Activated CD8-positive, alpha-beta T cell treated with anti-CD3 and anti-CD28 coated beads, Interleukin-2, amount 10 ng/mL, durations not matched to agents 7 days and 5 days (primary cell): ENCODE results near the gene FHIT. TPM values are rescaled to one million over a fixed set of nuclear protein-coding genes. Genes with fewer than 3 reads are reported as not detected.

Source experiments
- ATAC-seq: fragments of 150-1000 bp; cut with Tn5 transposase; one replicate; pipeline ENCODE4 v1.10.0; 2021; ENCODE audit warnings: moderate library complexity
- CTCF ChIA-PET: fragments of 350-600 bp; sonication (Branson Sonifier 250); formaldehyde crosslinking; loops from one replicate; lab custom pipeline; 2021; ENCODE audit warnings: antibody characterized with exemption; lab: Charles Lee
- POLR2A ChIA-PET: fragments of 350-600 bp; sonication (Branson Sonifier 250); formaldehyde crosslinking; loops from one replicate; lab custom pipeline; 2021; ENCODE audit warnings: antibody characterized with exemption; lab: Charles Lee
- DNase-seq: peaks from one replicate; pipeline ENCODE4 v3.0.0-alpha.2; 2020
- H3K27ac Mint-ChIP-seq: one replicate; pipeline ENCODE4 v1.8.0; 2021; ENCODE audit warnings: mild to moderate bottlenecking, mixed read lengths
- H3K27me3 Mint-ChIP-seq: one replicate; pipeline ENCODE4 v1.8.0; 2021; ENCODE audit warnings: low read depth, mixed read lengths
- H3K36me3 Mint-ChIP-seq: one replicate; pipeline ENCODE4 v1.8.0; 2021; ENCODE audit warnings: low read depth, mixed read lengths
- H3K4me1 Mint-ChIP-seq: one replicate; pipeline ENCODE4 v1.8.0; 2021; ENCODE audit warnings: low read depth, mixed read lengths
- H3K4me3 Mint-ChIP-seq: one replicate; pipeline ENCODE4 v1.8.0; 2021; ENCODE audit warnings: mild to moderate bottlenecking, mixed read lengths
- H3K9me3 Mint-ChIP-seq: one replicate; pipeline ENCODE4 v1.8.0; 2022; ENCODE audit warnings: mixed read lengths; ENCODE audit not compliant: insufficient read depth
- total RNA-seq, 2 experiments: library from RNA; stranded (reverse); gene quantifications; one replicate each; pipeline ENCODE4 v1.2.3, GENCODE V29; 2021

Gene FHIT
- total RNA-seq, 2 experiments from 2014 or later, result 4.8 TPM

GRCh38 chr3:60788185-60788584 is 463.1 kb downstream of the FHIT start:
- H3K36me3 Mint-ChIP-seq, result no peaks in the 10 kb centered on the region
- H3K9me3 Mint-ChIP-seq, result no peaks in the 10 kb centered on the region
- no peak for ATAC-seq
- peaks cover 7% of the 10 kb centered on the region for H3K4me1 Mint-ChIP-seq
- POLR2A ChIA-PET, result no interaction called here
- H3K4me3 Mint-ChIP-seq, result no peak overlapping the region
- no peak for DNase-seq
- CTCF ChIA-PET, result no interaction called here
- no peaks in the 10 kb centered on the region for H3K27me3 Mint-ChIP-seq
- H3K27ac Mint-ChIP-seq, result no peak overlapping the region

DNA sequence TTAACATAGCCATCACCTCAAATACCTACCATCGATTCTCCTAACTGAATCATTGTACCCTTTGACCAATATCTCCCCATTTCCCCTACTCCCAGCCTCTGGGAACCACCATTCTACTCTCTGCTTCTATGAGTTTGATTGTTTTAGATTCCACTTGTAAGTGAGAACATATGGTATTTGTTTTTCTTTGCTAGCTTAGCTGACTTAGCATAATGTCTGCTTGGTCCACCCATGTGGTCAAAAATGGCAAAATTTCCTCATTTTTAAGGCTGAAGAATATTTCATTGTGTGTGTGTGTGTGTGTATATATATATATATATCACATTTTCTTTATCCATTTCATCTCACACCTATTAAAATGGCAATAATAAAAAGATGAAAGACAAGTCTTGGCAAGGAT is 469.3 kb downstream of the FHIT start:
- CTCF ChIA-PET, result no interaction called here
- POLR2A ChIA-PET, result no interaction called here
- H3K4me1 Mint-ChIP-seq, result no peaks in the 10 kb centered on the region

GRCh38 chr3:60779637-60780036 is 471.6 kb downstream of the FHIT start:
- H3K4me3 Mint-ChIP-seq, result no peak overlapping the region
- DNase-seq (no peak), ATAC-seq (no peak)
- ChIA-PET POLR2A (no interaction called here), CTCF (no interaction called here)
- H3K9me3 Mint-ChIP-seq, result peaks cover 16% of the 10 kb centered on the region
- H3K27me3 Mint-ChIP-seq, result no peaks in the 10 kb centered on the region
- no peaks in the 10 kb centered on the region for H3K4me1 Mint-ChIP-seq
- no peaks in the 10 kb centered on the region for H3K36me3 Mint-ChIP-seq
- no peak overlapping the region for H3K27ac Mint-ChIP-seq

More for the DNA sequence above, 469.3 kb downstream of the FHIT start:
- peaks cover 3% of the 10 kb centered on the region for H3K9me3 Mint-ChIP-seq
- ATAC-seq (no peak), DNase-seq (no peak)
- H3K27me3 Mint-ChIP-seq, result no peaks in the 10 kb centered on the region
- no peak overlapping the region for H3K27ac Mint-ChIP-seq
- H3K36me3 Mint-ChIP-seq, result no peaks in the 10 kb centered on the region
- no peak overlapping the region for H3K4me3 Mint-ChIP-seq

DNA sequence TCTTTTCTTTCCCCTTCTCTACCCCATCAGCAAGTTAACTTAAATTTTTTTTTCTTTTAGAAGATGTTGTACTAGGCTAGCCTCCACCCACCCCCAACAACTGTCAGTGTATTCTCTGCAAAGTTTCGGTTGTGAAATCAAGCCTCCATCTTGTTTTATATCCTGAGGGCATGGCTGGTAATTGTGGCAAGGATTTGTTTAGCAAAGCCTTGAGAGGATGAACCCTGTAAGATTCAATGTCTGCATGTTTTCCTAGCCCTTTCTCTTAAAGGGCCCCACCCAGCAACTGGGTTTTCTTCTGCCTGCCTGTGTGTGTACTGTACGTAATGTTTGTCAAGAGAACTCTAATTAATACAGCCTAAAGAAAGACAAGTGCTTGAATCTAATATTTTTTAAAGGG is 475.3 kb downstream of the FHIT start:
- Mint-ChIP-seq H3K36me3 (no peaks in the 10 kb centered on the region), H3K9me3 (peaks cover 23% of the 10 kb centered on the region), H3K4me1 (no peaks in the 10 kb centered on the region), H3K27ac (no peak overlapping the region), H3K27me3 (no peaks in the 10 kb centered on the region), H3K4me3 (no peak overlapping the region)
- ATAC-seq (no peak), DNase-seq (no peak)
- ChIA-PET POLR2A (no interaction called here), CTCF (no interaction called here)

DNA sequence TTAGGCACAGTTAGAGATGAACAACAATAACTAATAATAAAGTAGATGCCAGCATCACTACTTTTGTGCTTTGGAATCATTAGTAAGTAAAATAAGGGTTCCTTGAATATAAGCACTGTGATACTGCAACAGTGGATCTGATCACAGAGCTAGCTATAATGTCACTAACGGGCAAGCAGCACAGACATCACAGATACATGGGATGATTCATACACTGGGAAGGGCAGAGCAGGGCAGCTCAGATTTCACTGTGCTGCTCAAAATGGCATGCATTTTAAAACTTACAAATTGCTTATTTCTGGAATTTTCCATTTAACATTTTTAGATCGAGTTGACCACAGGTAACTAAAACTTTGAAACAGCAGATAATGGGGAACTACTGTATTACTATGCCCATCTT is 476.6 kb downstream of the FHIT start:
- no peaks in the 10 kb centered on the region for H3K4me1 Mint-ChIP-seq
- H3K4me3 Mint-ChIP-seq, result no peak overlapping the region
- H3K27me3 Mint-ChIP-seq, result no peaks in the 10 kb centered on the region
- no peak for ATAC-seq
- H3K36me3 Mint-ChIP-seq, result no peaks in the 10 kb centered on the region
- CTCF ChIA-PET, result no interaction called here
- no peak for DNase-seq
- H3K9me3 Mint-ChIP-seq, result peaks cover 23% of the 10 kb centered on the region
- H3K27ac Mint-ChIP-seq, result no peak overlapping the region
- POLR2A ChIA-PET, result no interaction called here

- Mint-ChIP-seq H3K4me1 (no peaks in the 10 kb centered on the region), H3K9me3 (peaks cover 21% of the 10 kb centered on the region), H3K36me3 (no peaks in the 10 kb centered on the region), H3K4me3 (no peak overlapping the region), H3K27me3 (no peaks in the 10 kb centered on the region), H3K27ac (no peak overlapping the region)
- ATAC-seq, result no peak
- CTCF ChIA-PET, result no interaction called here
- DNase-seq, result no peak
- POLR2A ChIA-PET, result no interaction called here
These were observed 478.7 kb downstream of the FHIT start for GRCh38 chr3:60772584-60772983.

DNA sequence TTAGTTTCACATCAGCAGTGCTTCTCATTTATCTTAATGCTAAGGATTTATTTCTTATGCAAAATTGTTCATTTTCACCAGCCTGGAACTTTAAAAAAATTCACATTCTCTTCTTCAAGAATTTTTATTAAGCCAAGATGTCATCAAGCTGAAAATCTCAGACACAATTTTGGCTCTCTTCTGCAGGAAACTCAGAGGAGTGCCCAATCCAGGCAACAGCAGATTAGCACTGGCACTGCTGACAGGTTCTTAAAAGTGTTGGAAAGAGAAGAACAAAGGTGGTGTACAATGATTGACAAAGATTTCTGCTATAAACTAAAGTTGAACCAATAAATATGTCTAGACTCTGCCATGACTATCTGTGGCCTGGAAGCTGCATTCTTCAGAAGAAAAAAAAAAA is 479.5 kb downstream of the FHIT start:
- Mint-ChIP-seq H3K4me3 (no peak overlapping the region), H3K9me3 (peaks cover 21% of the 10 kb centered on the region), H3K27ac (no peak overlapping the region), H3K36me3 (no peaks in the 10 kb centered on the region), H3K27me3 (no peaks in the 10 kb centered on the region), H3K4me1 (no peaks in the 10 kb centered on the region)
- ATAC-seq (no peak), DNase-seq (no peak)
- POLR2A ChIA-PET, result no interaction called here
- CTCF ChIA-PET, result no interaction called here

DNA sequence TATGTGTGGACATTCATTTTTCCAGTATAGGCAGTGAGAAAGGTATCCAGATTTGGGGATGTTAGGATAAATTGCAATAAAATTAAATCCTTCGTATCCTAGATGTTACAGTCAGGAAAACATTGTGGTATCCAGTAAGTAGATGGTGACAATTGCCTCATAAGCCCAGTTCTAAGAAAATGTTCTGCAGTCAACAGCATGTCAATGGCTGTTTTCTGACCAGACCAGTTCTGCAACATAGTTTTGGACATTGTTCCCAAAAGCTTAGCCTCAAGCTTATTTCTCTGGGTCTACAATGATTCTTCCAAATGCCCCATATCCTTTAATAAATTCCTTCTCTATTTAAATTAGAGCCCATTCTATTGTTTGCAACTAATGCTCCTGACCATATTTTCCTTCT is 480.7 kb downstream of the FHIT start:
- H3K4me1 Mint-ChIP-seq, result no peaks in the 10 kb centered on the region
- POLR2A ChIA-PET, result no interaction called here
- CTCF ChIA-PET, result no interaction called here

DNA sequence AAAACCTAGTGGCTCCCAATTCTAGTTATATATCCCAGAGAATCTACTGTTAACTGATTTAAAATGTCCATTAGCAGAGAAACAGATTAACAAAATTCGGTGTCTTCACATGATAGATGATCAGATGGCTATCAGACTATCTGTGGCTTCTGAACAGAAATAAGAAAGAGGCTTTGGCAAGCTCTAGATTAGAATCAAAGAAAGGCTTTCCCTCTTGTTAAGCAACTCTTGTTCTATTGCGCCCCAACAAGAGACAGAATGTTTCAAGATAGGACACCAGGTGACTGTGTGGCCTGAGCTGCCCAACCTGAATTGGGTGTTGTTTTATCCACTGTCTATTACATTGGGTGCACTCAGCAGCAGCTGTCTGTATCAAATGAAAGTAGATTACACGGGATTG is 483.7 kb downstream of the FHIT start:
- Mint-ChIP-seq H3K9me3 (peaks cover 5% of the 10 kb centered on the region), H3K4me1 (no peaks in the 10 kb centered on the region), H3K4me3 (no peak overlapping the region), H3K36me3 (no peaks in the 10 kb centered on the region), H3K27ac (no peak overlapping the region), H3K27me3 (no peaks in the 10 kb centered on the region)
- ATAC-seq (no peak), DNase-seq (no peak)
- POLR2A ChIA-PET, result interaction anchor here (0.6 kb wide), 1 partner anchor 596 kb away, joined by 3 read pairs; no protein-coding TSS in a partner anchor
- CTCF ChIA-PET, result interaction anchor here (1.5 kb wide), 1 partner anchor 11 kb away, joined by 5 read pairs; no protein-coding TSS in a partner anchor

More for the DNA sequence above, 480.7 kb downstream of the FHIT start:
- no peak for DNase-seq
- no peak overlapping the region for H3K27ac Mint-ChIP-seq
- peaks cover 14% of the 10 kb centered on the region for H3K9me3 Mint-ChIP-seq
- H3K27me3 Mint-ChIP-seq, result no peaks in the 10 kb centered on the region
- H3K36me3 Mint-ChIP-seq, result no peaks in the 10 kb centered on the region
- no peak for ATAC-seq
- no peak overlapping the region for H3K4me3 Mint-ChIP-seq

DNA sequence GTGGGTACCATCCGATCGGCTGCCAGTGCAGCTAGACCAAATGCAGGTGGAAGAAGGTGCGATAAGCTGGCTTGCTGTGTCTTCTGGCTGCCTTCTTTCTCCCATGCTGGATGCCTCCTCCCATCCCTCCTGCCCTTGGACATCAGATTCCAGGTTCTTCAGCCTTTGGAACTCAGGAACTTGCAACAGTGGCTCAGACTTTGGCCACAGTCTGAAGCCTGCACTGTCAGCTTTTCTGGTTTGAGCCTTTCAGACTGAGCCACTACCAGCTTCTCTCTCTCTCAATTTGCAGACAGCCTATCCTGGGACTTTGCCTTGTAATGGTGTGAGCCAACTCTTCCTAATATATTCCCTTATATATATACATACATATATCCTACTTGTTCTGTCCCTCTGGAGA is 485.5 kb downstream of the FHIT start:
- H3K27me3 Mint-ChIP-seq, result no peaks in the 10 kb centered on the region
- no peak overlapping the region for H3K27ac Mint-ChIP-seq
- CTCF ChIA-PET, result no interaction called here
- POLR2A ChIA-PET, result no interaction called here
- no peak for ATAC-seq
- H3K4me1 Mint-ChIP-seq, result no peaks in the 10 kb centered on the region
- no peak for DNase-seq
- no peaks in the 10 kb centered on the region for H3K36me3 Mint-ChIP-seq
- no peaks in the 10 kb centered on the region for H3K9me3 Mint-ChIP-seq
- no peak overlapping the region for H3K4me3 Mint-ChIP-seq

DNA sequence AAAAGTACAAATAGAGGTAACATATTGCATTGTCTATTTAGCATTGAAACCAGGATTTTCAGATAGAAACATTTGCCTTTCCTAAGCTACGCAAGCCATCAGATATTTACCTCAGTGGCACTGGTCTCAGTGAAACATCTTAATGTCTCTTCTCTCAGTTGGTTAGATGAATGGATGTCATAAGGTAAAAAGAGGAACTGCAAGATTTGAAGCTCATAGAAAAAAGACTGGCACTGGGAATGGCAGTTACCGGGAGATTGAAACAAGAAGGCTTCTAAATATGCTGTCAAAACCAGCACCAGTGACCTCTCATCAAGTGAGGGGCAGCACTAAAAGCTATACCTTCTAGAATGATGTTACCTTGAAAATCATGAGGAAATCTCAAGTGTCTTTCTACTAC is 486.4 kb downstream of the FHIT start:
- Mint-ChIP-seq H3K27ac (no peak overlapping the region), H3K4me3 (no peak overlapping the region)

DNA sequence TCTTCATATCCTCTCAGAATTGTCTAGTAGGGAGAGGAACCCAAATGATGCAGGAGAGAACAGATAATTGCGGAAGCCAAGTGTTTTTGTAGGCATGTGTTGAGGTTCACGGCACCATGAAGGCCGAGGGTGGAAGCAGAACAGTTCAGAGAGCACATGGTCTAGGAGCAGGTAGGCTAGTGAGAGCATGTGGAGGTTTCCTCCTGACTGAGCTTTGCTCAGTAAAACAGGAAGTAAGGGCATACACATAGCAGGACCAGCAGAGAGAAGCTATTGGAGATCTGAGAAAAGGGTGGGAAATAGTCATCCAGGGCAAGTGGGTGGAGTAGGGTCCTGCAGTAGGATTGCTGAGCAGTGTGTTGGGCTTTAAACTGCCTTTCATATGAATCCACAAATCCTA is 491.1 kb downstream of the FHIT start:
- Mint-ChIP-seq H3K36me3 (no peaks in the 10 kb centered on the region), H3K4me1 (peaks cover 11% of the 10 kb centered on the region), H3K4me3 (no peak overlapping the region), H3K27ac (no peak overlapping the region), H3K9me3 (peaks cover 4% of the 10 kb centered on the region), H3K27me3 (no peaks in the 10 kb centered on the region)
- no peak for DNase-seq
- ChIA-PET POLR2A (no interaction called here), CTCF (interaction anchor here (0.9 kb wide), 1 partner anchor 621 kb away, joined by 3 read pairs; no protein-coding TSS in a partner anchor)
- ATAC-seq, result no peak

More for the DNA sequence above, 486.4 kb downstream of the FHIT start:
- CTCF ChIA-PET, result no interaction called here
- Mint-ChIP-seq H3K27me3 (no peaks in the 10 kb centered on the region), H3K4me1 (peaks cover 3% of the 10 kb centered on the region), H3K9me3 (peaks cover 2% of the 10 kb centered on the region), H3K36me3 (no peaks in the 10 kb centered on the region)
- ATAC-seq (no peak), DNase-seq (no peak)
- POLR2A ChIA-PET, result no interaction called here

DNA sequence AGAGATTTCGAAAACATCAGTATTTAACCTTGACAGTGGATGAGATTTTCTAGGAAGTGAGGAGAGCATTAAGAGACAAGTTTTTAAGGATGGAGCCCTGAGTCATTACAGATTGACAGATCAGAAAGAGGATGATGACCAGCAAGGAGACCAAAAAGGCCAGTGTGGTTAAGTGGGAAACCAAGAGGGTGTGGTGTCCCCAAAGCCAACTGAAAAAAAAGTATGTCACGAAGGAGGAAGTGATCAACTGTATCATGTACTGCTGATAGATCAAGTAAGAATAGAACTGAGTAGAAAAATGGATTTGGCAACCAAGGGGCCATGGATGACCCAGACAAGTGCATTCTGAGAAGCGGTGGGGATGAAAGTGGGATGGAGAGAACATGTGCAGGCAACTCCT is 491.8 kb downstream of the FHIT start:
- Mint-ChIP-seq H3K9me3 (peaks cover 4% of the 10 kb centered on the region), H3K36me3 (no peaks in the 10 kb centered on the region), H3K27ac (no peak overlapping the region), H3K4me1 (peaks cover 11% of the 10 kb centered on the region), H3K4me3 (no peak overlapping the region), H3K27me3 (no peaks in the 10 kb centered on the region)
- ATAC-seq, result no peak
- CTCF ChIA-PET, result no interaction called here
- POLR2A ChIA-PET, result no interaction called here
- DNase-seq, result no peak
